ENCODE measurements around the gene PHACTR1.

The PHACTR1 gene

GRCh38 chr6:13094781-13095425, 378.3 kb downstream of the PHACTR1 start:
- Histone ChIP-seq H3K27me3 (ENCODE audit: low read depth, low read length) (no peaks in the 10 kb centered on the region), H3K27ac (ENCODE audit: low read length) (no peak overlapping the region), H3K36me3 (replicated peaks; ENCODE audit: low read depth, low read length) (no peaks in the 10 kb centered on the region), H2AFZ (ENCODE audit: low read depth, low read length) (no peak overlapping the region), H3K4me1 (ENCODE audit: low read length) (no peaks in the 10 kb centered on the region), H3K79me2 (ENCODE audit: low read length) (no peaks in the 10 kb centered on the region), H4K20me1 (ENCODE audit: insufficient read depth, low read length) (no peaks in the 10 kb centered on the region), H3K9me3 (ENCODE audit: insufficient read depth, low read length) (no peaks in the 10 kb centered on the region), H3K9ac (ENCODE audit: low read length) (no peak overlapping the region), H3K4me3 (ENCODE audit: low read length) (no peak overlapping the region), H3K4me2 (ENCODE audit: low read length) (no peak overlapping the region)
- TF ChIP-seq EZH2phosphoT487 (IDR thresholded peaks at IDR 0.05; ENCODE audit: low read depth) (no peak), CTCF (IDR thresholded peaks at IDR 0.05; ENCODE audit: low read depth, low read length) (no peak)

GRCh38 chr6:13096084-13096483, 379.5 kb downstream of the PHACTR1 start:
- Histone ChIP-seq H3K4me3 (ENCODE audit: low read length) (no peak overlapping the region), H3K27ac (ENCODE audit: low read length) (no peak overlapping the region), H4K20me1 (ENCODE audit: insufficient read depth, low read length) (no peaks in the 10 kb centered on the region), H3K9me3 (ENCODE audit: insufficient read depth, low read length) (no peaks in the 10 kb centered on the region), H2AFZ (ENCODE audit: low read depth, low read length) (no peak overlapping the region), H3K4me1 (ENCODE audit: low read length) (no peaks in the 10 kb centered on the region), H3K9ac (ENCODE audit: low read length) (no peak overlapping the region), H3K79me2 (ENCODE audit: low read length) (no peaks in the 10 kb centered on the region), H3K36me3 (replicated peaks; ENCODE audit: low read depth, low read length) (no peaks in the 10 kb centered on the region), H3K27me3 (ENCODE audit: low read depth, low read length) (no peaks in the 10 kb centered on the region), H3K4me2 (ENCODE audit: low read length) (no peak overlapping the region)
- TF ChIP-seq CTCF (IDR thresholded peaks at IDR 0.05; ENCODE audit: low read depth, low read length) (no peak), EZH2phosphoT487 (IDR thresholded peaks at IDR 0.05; ENCODE audit: low read depth) (no peak)

- H4K20me1 ChIP-seq (ENCODE audit: insufficient read depth, low read length): no peaks in the 10 kb centered on the region
- no peak overlapping the region for H3K4me2 ChIP-seq (ENCODE audit: low read length)
- H3K9ac ChIP-seq (ENCODE audit: low read length): no peak overlapping the region
- H3K9me3 ChIP-seq (ENCODE audit: insufficient read depth, low read length): no peaks in the 10 kb centered on the region
- TF ChIP-seq EZH2phosphoT487 (IDR thresholded peaks at IDR 0.05; ENCODE audit: low read depth) (no peak), CTCF (IDR thresholded peaks at IDR 0.05; ENCODE audit: low read depth, low read length) (no peak)
- H3K27me3 ChIP-seq (ENCODE audit: low read depth, low read length): no peaks in the 10 kb centered on the region
- no peaks in the 10 kb centered on the region for H3K36me3 ChIP-seq (replicated peaks; ENCODE audit: low read depth, low read length)
- H3K27ac ChIP-seq (ENCODE audit: low read length): no peak overlapping the region
- no peak overlapping the region for H2AFZ ChIP-seq (ENCODE audit: low read depth, low read length)
- H3K79me2 ChIP-seq (ENCODE audit: low read length): no peaks in the 10 kb centered on the region
- H3K4me3 ChIP-seq (ENCODE audit: low read length): no peak overlapping the region
- no peaks in the 10 kb centered on the region for H3K4me1 ChIP-seq (ENCODE audit: low read length)
Observed at GRCh38 chr6:13097454-13097853, 380.9 kb downstream of the PHACTR1 start.

GRCh38 chr6:13098006-13098405, 381.4 kb downstream of the PHACTR1 start:
- TF ChIP-seq EZH2phosphoT487 (IDR thresholded peaks at IDR 0.05; ENCODE audit: low read depth): no peak
- H2AFZ ChIP-seq (ENCODE audit: low read depth, low read length): no peak overlapping the region
- H3K4me1 ChIP-seq (ENCODE audit: low read length): no peaks in the 10 kb centered on the region

More at GRCh38 chr6:13098006-13098405, 381.4 kb downstream of the PHACTR1 start:
- no peaks in the 10 kb centered on the region for H3K79me2 ChIP-seq (ENCODE audit: low read length)
- no peak overlapping the region for H3K4me3 ChIP-seq (ENCODE audit: low read length)
- no peaks in the 10 kb centered on the region for H3K36me3 ChIP-seq (replicated peaks; ENCODE audit: low read depth, low read length)
- H3K27me3 ChIP-seq (ENCODE audit: low read depth, low read length): no peaks in the 10 kb centered on the region
- no peak overlapping the region for H3K27ac ChIP-seq (ENCODE audit: low read length)
- H3K9ac ChIP-seq (ENCODE audit: low read length): no peak overlapping the region
- no peak overlapping the region for H3K4me2 ChIP-seq (ENCODE audit: low read length)
- H4K20me1 ChIP-seq (ENCODE audit: insufficient read depth, low read length): no peaks in the 10 kb centered on the region
- H3K9me3 ChIP-seq (ENCODE audit: insufficient read depth, low read length): no peaks in the 10 kb centered on the region

All from OCI-LY3 (cell line).